Activated T-helper 1 cell treated with Interleukin-2 at 50 U/mL for 16 hours (primary cell): ENCODE measurements around the gene NFASC.

Experiments used
- DNase-seq: peaks from one replicate; pipeline ENCODE4 v3.0.0-alpha.2; 2020; ENCODE audit warnings: low read depth

The NFASC gene

DNA sequence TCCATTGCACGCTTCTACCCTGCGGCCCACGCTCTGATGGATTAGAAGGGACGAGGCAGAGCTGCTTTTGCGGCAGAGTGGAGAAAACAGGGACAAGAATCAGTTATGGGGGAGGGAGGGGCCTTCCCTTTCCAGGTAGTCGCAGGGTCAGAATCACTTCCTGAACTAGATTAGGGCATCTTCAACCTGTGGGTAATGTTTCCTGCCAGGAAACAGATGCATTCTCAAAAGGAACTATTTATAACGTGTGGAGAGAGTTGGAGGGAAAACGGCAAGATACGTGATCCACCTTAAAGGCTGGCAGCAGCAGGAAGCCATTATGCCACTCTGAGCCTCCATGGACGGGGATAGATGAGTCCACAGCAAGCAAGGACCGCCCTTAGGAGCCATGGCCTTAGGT lies 112.5 kb downstream of the NFASC start:
- DNase-seq = no peak

GRCh38 chr1:204983881-204984280 lies 113.2 kb downstream of the NFASC start:
- DNase-seq = no peak

DNA sequence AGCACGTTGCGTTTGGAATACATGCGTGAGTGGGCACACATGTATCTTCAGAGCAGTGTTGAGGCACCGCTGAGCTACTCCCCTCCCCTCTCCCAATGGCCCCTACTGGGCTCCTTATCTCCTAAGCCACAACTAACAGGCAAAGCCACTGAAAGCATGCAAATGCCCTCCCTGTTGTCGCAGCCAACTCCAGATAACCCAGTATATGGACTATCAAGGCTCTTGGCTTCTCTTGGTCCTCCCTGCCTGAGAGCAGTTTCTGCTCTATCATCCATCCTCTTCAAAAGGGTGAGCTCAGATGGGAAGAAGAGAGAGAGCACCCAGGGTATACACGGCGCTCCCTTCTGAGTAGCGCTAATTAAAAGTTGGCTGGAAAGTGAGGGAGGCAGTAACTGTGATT lies 113.8 kb downstream of the NFASC start:
- no peak for DNase-seq

DNA sequence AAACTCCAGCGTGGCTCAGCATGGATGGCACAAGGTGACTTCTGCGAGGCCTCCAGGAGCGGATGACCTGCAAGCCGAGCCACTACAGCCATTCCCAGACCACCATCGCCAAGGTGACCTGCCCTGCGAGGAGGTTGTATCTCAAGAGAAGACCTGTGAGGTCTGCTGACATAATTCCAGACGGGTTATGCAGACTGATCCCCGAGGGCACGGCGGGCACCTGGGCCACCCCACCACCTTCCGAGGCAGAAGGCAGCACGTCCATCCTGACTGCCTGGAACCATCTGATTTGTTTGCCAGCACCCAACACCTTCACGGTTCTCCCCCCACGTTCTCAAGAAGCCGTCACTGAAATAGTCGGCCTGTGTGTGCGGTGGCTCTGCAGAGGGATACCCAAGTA lies 115.5 kb downstream of the NFASC start:
- no peak for DNase-seq

DNA sequence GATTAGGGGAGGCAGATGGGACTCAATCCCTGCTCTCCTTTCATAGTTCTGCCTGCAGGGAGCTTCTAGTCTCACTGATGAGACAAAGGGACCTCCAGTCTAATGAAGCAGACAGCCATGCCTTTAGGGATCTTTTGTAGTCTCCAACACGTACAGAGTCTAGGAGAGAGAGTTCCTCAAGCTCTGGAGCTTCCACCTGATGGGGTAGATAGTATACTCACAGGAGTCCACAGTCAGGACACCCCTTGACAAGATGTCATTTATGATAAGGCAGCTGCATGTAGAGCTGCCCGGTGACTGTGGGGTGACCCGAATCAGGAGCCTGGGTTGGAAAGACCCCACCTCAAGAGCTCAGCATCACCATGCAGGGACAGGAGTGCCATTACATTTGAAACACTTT lies 117.0 kb downstream of the NFASC start:
- no peak for DNase-seq

GRCh38 chr1:204988196-204988595 lies 117.5 kb downstream of the NFASC start:
- DNase-seq = no peak

DNA sequence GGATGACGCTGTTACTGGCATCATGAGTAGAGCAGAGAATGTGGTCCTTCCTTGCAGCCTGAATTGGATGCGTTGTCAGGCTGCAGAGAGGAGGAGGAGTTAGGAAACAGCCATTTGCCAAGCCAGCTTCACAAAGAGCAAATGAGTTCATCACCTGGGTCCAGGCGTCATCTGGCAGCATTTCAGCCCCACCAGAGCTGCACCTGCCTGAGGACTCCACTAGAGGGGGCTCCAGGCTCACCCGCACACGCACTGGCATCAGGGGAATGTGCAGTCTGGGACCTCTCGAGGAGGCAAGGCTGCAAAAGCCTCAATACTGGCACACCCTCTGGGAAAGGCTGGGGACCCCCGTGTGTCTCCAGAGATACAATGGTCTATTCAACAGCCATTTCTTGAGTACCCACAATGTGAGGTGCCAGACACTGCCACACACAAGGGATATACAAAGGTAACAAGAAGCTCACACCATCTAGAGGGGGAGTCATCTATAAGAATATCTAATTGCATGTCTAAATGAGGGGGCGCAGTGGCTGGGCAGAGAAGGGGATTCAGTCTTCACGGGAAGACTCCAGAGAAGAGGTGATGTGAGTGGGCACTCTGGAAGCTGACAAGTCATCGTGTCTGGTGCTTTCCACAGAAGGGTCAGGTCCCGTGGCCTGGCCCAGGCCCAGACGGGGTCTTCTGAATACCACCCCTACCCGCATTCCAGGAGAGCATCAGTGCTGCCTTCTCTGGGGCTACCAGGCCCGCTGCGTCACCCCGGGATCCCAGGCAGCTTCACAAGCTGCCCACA lies 118.8 kb downstream of the NFASC start:
- DNase-seq = no peak

GRCh38 chr1:204990059-204990664 lies 119.5 kb downstream of the NFASC start:
- DNase-seq = no peak

GRCh38 chr1:204990721-204991341 lies 120.2 kb downstream of the NFASC start:
- DNase-seq = no peak

DNA sequence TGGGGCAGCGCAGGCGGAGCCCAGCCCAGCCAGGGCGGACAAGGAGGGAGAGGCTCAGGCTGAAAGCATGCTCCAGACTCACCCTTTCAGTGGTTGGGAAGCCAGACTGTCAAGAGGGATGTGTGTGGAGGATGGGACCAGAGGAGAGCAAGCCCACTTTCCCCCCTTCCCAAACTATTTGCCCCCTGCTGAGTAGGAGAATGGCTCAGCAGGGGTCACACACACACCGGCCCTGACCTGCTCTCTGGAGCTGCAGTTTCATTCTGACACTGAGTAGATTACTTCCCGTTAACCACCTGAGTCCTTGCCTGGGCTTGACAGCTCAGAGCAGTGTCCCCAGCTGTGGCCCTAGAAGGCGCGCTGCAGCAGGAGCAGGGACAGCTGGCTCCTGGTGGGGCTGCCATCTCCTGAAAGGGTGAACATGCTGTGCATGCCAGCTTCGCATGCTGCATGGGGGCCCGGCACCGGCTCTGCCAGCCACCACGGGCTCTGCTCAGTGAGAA lies 120.7 kb downstream of the NFASC start:
- DNase-seq = no peak

DNA sequence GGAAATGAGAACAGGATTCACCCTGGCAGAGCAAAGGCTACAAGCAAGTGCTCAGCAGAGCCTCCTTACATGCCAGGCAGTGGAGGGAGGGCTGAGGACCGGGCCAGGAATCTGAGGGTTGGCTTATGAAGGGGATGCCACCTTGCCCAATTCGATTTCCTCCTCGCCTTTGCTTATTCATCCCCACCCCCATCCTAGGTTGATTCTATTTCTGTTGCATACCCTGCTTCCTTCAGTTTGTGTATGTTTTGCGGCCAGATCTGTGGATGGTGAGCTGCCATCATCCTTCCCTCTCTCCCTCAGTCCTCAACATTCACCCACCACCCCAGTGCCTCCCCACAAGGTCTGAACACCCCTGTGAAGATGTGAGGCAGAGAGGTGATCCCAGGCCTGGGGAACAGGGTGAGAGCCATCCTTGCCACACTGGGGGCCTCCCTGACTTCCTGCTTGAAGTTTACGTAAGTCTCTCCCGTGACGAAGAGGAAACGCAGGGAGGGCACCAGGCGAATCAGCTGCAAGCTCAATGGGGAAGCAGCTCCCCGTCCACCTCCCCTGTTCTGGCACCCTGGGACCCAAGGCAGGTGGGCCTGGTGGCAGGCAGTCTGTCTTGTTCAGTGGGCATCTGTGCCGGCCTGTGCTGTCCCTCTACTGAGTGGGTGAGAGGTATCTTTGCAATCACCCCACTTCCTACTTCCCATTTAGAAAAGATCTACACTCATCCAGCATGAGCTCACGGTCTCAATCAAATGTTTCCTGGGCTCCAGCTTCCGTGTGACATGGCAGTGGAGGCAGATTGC lies 121.7 kb downstream of the NFASC start:
- DNase-seq = no peak

- no peak for DNase-seq
Observed at GRCh38 chr1:204992998-204993314, 122.3 kb downstream of the NFASC start.

DNA sequence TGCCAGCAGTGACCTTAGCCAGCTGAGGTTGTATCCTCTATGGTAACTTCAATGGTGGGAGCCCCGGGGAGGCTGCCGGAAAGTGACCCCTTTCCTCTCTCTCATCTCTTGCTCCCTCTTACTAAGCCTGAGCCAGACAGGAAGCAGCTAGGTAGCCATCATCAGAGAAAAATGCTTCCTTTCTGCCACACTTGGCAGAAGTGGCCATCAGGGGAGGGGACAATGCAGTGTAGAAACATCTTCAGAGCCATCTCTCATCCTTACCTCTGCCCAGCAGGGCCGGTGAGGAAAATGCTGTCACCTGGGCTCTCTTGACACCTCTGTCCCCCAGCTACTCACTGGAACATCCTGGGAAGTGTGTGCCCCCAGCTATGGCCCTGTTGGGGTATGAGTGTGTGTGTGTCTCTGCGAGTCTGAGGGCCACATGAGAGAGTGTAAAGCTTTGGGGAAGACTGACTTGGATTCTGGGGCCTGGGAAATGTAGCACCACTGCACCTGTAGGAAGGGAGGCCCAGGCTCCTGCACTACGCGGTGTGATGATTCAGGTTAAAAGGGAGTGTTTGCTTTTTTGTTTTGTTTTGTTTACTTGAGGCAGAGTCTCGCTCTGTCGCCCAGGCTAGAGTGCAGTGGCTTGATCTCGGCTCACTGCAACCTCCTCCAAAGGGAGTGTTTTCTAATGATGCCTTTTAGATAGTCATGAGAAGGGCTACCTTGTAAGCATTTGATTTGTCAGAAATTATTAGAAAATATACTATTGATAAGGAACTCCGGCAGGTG lies 123.6 kb downstream of the NFASC start:
- no peak for DNase-seq

GRCh38 chr1:204996981-204997380 lies 126.3 kb downstream of the NFASC start:
- no peak for DNase-seq

DNA sequence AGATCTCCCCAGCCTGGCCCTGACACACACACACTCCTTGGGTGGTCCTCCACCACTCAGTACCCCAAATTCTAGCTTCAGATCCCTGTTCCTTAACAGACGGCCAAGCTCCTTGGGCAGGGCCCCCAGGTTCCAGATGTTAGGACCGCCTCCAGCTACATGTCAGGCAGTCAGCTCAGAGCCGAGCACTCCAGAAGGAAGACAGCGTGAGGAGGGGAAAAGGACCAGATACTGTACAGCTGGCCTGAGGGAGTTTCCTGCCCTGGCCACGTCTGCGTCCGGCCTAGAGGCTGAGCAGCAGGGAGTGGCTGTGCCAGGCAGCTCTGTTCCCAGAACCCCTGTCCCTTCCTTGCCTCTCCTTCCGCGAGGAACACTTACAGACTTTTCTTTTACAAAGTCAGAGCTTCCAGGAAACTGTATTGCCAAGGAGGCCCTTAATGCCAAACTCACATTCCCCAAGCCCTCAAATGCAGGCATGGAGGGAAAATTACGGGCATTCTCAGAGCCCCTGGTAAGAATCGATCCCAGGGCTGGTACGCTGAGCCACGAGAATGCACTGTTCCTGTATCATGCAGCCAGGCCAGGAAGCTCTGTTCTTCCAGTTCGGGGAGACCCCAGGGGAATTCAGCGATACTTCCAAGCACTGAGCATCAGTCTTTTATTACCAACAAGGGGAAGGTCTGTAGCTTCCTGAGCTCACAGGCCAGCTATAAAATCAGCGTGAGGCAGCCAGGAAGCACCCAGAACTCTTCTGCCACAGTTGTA lies 127.1 kb downstream of the NFASC start:
- no peak for DNase-seq

DNA sequence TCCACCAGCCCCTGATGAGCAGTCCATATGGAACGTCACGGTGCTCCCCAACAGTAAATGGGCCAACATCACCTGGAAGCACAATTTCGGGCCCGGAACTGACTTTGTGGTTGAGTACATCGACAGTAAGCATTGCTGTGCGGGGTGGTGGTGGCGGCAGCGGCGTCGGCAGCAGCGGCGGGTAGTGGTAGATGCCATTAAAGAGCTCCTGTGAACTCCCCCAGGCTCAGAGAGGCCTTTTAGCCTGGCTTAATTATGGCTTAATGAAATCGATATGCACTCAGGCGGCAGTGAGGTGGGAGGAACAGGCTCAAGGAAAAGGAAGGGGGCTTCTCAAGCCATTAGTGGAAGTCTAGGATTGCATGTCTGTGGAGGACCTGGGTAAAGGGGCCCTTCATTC lies 130.5 kb downstream of the NFASC start:
- DNase-seq = no peak

- DNase-seq = no peak
Observed at GRCh38 chr1:205002705-205003104, 132.0 kb downstream of the NFASC start.

DNA sequence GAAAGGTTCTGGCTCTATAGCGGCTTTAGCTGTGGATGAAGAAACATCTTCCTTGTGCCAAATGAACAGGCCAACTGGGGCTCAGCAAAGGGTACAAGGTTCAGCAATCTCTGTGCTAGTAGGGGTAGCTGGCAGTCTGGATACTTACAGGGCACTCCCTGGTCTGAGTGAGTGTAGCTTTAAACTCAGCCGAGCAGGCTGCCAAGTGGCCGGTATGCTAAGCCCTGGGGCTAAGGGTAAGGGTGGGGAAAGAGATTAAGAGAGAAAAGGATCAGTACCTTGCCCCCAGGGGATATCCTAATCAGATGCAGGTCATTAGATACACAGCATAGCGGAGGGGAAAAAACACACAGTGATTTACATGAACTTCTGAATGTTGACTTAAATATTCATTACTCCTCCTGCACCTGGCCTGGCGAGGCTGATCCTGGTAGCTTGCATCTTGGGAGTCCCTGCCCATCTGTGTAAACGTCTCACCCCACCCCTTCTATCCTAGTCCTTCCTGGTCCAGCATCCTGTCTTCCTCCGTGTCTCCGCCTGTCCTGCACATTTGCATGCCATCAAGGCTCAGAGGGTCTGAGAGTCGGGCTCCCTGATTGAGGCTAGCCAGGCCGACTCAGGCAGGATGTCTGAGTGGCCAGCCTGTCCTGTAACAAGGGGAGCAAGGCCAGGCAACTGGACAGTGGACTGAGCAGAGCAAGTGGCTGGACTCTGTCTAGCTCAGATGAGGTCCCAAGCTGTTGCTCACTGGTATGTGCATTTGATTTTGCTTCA lies 132.9 kb downstream of the NFASC start:
- no peak for DNase-seq

- DNase-seq = no peak
Observed at GRCh38 chr1:205004351-205004750, 133.7 kb downstream of the NFASC start.

- no peak for DNase-seq
Observed at GRCh38 chr1:205008896-205009295, 138.2 kb downstream of the NFASC start.
